Smooth muscle cell (in vitro differentiated cells): ENCODE measurements around the gene LRP8. TPM values are rescaled to one million over a fixed set of nuclear protein-coding genes. Genes with fewer than 3 reads are reported as not detected.

Source experiments
- DNase-seq: peaks from one replicate; lab custom pipeline; 2025; ENCODE audit not compliant: unreplicated experiment; lab: John Stamatoyannopoulos, UW
- H2AFZ ChIP-seq: fragments of 200-600 bp; sonication (generic); 2 replicates; pipeline ENCODE4 v1.6.0; 2016; ENCODE audit warnings: antibody characterized with exemption, low read depth, mild to moderate bottlenecking
- H3F3A ChIP-seq: fragments of 200-600 bp; sonication (generic); 2 replicates; pipeline ENCODE4 v1.6.0; 2017; ENCODE audit warnings: antibody characterized with exemption, low read depth
- H3K27ac ChIP-seq: fragments of 200-600 bp; sonication (generic); 2 replicates; pipeline ENCODE4 v1.5.1; 2016; ENCODE audit warnings: low read depth, mild to moderate bottlenecking
- H3K27me3 ChIP-seq: fragments of 200-600 bp; sonication (generic); 2 replicates; pipeline ENCODE4 v1.6.1; 2016; ENCODE audit warnings: low read depth, mild to moderate bottlenecking
- H3K36me3 ChIP-seq: fragments of 200-600 bp; sonication (generic); 2 replicates; pipeline ENCODE4 v1.5.1; 2016; ENCODE audit warnings: low read depth
- H3K4me1 ChIP-seq: fragments of 200-600 bp; sonication (generic); 2 replicates; pipeline ENCODE4 v1.5.1; 2016; ENCODE audit warnings: low read depth
- H3K4me2 ChIP-seq: fragments of 200-600 bp; sonication (generic); 2 replicates; pipeline ENCODE4 v1.6.0; 2016; ENCODE audit warnings: mild to moderate bottlenecking
- H3K4me3 ChIP-seq: fragments of 200-600 bp; sonication (generic); 2 replicates; pipeline ENCODE4 v1.5.1; 2016; ENCODE audit warnings: mild to moderate bottlenecking
- H3K79me2 ChIP-seq: fragments of 200-600 bp; sonication (generic); 2 replicates; pipeline ENCODE4 v1.6.0; 2016; ENCODE audit warnings: low read depth, mild to moderate bottlenecking
- H3K9ac ChIP-seq: fragments of 200-600 bp; sonication (generic); 2 replicates; pipeline ENCODE4 v1.6.0; 2016; ENCODE audit warnings: low read depth
- H3K9me3 ChIP-seq: fragments of 200-600 bp; sonication (generic); replicated peaks from 2 replicates; pipeline ENCODE4 v1.5.1; 2016; ENCODE audit warnings: low read depth
- H4K20me1 ChIP-seq: fragments of 200-600 bp; sonication (generic); 2 replicates; pipeline ENCODE4 v1.6.0; 2016; ENCODE audit warnings: low read depth
- CTCF ChIP-seq: fragments of 200-600 bp; sonication (generic); IDR thresholded peaks from 2 replicates; pipeline ENCODE4 v1.5.1; 2017; ENCODE audit warnings: borderline replicate concordance, mild to moderate bottlenecking, antibody characterized with exemption; ENCODE audit not compliant: insufficient read depth, poor library complexity, severe bottlenecking
- WGBS: methylation state at CpG from one replicate; pipeline ENCODE4 v1.1.7; 2016; ENCODE audit warnings: low lambda C conversion rate; 5-methylcytosine and 5-hydroxymethylcytosine counted together
- polyA plus RNA-seq: library from polyadenylated mRNA; unstranded; fragments of >200 nt; fragmentation: Nextera tagmentation; extraction: Ambion mirVana; gene quantifications from 2 replicates; pipeline ENCODE4 v1.2.1, GENCODE V29; 2016
- total RNA-seq: library from RNA; depleted of rRNA; stranded (reverse); fragments of >200 nt; gene quantifications from 2 replicates; pipeline ENCODE4 v1.2.3, GENCODE V29; 2014

The LRP8 gene
- total and polyA plus RNA-seq, 2 experiments from 2014 or later = 5.6 to 8.1 TPM

- H3K9ac ChIP-seq = no peak overlapping the region
- H3K36me3 ChIP-seq = no peaks in the 10 kb centered on the region
- H4K20me1 ChIP-seq = no peaks in the 10 kb centered on the region
- H2AFZ ChIP-seq = no peak overlapping the region
- no peaks in the 10 kb centered on the region for H3K4me1 ChIP-seq
- TF ChIP-seq CTCF = no peak
- H3K4me3 ChIP-seq = no peak overlapping the region
- H3K4me2 ChIP-seq = no peak overlapping the region
- H3K27me3 ChIP-seq = peaks cover 3% of the 10 kb centered on the region
- no peaks in the 10 kb centered on the region for H3F3A ChIP-seq
- DNase-seq = no peak
- H3K79me2 ChIP-seq = no peaks in the 10 kb centered on the region
- WGBS = 91% methylated on average over 11 of the region's 11 CpGs
- H3K9me3 ChIP-seq = no peaks in the 10 kb centered on the region
- H3K27ac ChIP-seq = no peak overlapping the region
Measured at GRCh38 chr1:53369034-53369750, 41.3 kb upstream of the LRP8 start.

GRCh38 chr1:53368314-53369033 is 40.6 kb upstream of the LRP8 start:
- Histone ChIP-seq H3K4me2 (no peak overlapping the region), H4K20me1 (no peaks in the 10 kb centered on the region), H3K9me3 (no peaks in the 10 kb centered on the region), H3K27ac (no peak overlapping the region), H3F3A (no peaks in the 10 kb centered on the region), H3K27me3 (peaks cover 3% of the 10 kb centered on the region), H3K9ac (no peak overlapping the region), H3K4me1 (no peaks in the 10 kb centered on the region), H3K79me2 (no peaks in the 10 kb centered on the region), H3K36me3 (no peaks in the 10 kb centered on the region), H2AFZ (no peak overlapping the region), H3K4me3 (no peak overlapping the region)
- no peak for TF ChIP-seq CTCF
- DNase-seq = no peak
- WGBS = 87% methylated on average over 14 of the region's 14 CpGs

- Histone ChIP-seq H3K27me3 (peaks cover 3% of the 10 kb centered on the region), H3K36me3 (no peaks in the 10 kb centered on the region), H2AFZ (no peak overlapping the region), H3K27ac (no peak overlapping the region), H3K9ac (no peak overlapping the region), H3K4me1 (peaks cover under 1% of the 10 kb centered on the region), H3K79me2 (no peaks in the 10 kb centered on the region), H3K9me3 (no peaks in the 10 kb centered on the region), H3F3A (no peaks in the 10 kb centered on the region), H3K4me2 (no peak overlapping the region), H4K20me1 (no peaks in the 10 kb centered on the region), H3K4me3 (no peak overlapping the region)
- no peak for DNase-seq
- 76% methylated on average over 6 of the region's 7 CpGs for WGBS
- no peak for TF ChIP-seq CTCF
Measured at GRCh38 chr1:53367503-53368313, 39.8 kb upstream of the LRP8 start.
